Tongue (tissue), 2 donors: ENCODE data around the gene LRP2. TPM values are rescaled to one million over a fixed set of nuclear protein-coding genes. Genes with fewer than 3 reads are reported as not detected.

Source experiments
- DNase-seq: peaks from one replicate; pipeline ENCODE4 v3.0.0-alpha.2; 2015
- total RNA-seq: library from RNA; depleted of rRNA; stranded (reverse); fragments of >200 nt; gene quantifications from one replicate; pipeline ENCODE4 v1.2.3, GENCODE V29; 2014

The LRP2 gene
- total RNA-seq, 1 donor from 2014 or later: 0.10 TPM

GRCh38 chr2:169240405-169240804, 121.9 kb downstream of the LRP2 start:
- no peak for DNase-seq

- no peak for DNase-seq
Measured at GRCh38 chr2:169237939-169238338, 124.4 kb downstream of the LRP2 start.

GRCh38 chr2:169237286-169237685, 125.0 kb downstream of the LRP2 start:
- no peak for DNase-seq

- DNase-seq: no peak
Measured at GRCh38 chr2:169232551-169233154, 129.7 kb downstream of the LRP2 start.

GRCh38 chr2:169230204-169230603, 132.1 kb downstream of the LRP2 start:
- no peak for DNase-seq

- no peak for DNase-seq
Measured at GRCh38 chr2:169229590-169229989, 132.7 kb downstream of the LRP2 start.

- no peak for DNase-seq
Measured at GRCh38 chr2:169225906-169226305, 136.4 kb downstream of the LRP2 start.

GRCh38 chr2:169225233-169225750, 137.0 kb downstream of the LRP2 start:
- no peak for DNase-seq

GRCh38 chr2:169222665-169223064, 139.7 kb downstream of the LRP2 start:
- no peak for DNase-seq

GRCh38 chr2:169221745-169222369, 140.5 kb downstream of the LRP2 start:
- DNase-seq: peak; percentile 47

GRCh38 chr2:169210917-169211316, 151.4 kb downstream of the LRP2 start:
- DNase-seq: no peak

GRCh38 chr2:169208026-169208425, 154.3 kb downstream of the LRP2 start:
- DNase-seq: no peak

- DNase-seq: no peak
Measured at GRCh38 chr2:169205176-169205575, 157.2 kb downstream of the LRP2 start.

- no peak for DNase-seq
Measured at GRCh38 chr2:169203952-169204351, 158.4 kb downstream of the LRP2 start.

- DNase-seq: no peak
Measured at GRCh38 chr2:169200756-169201155, 161.6 kb downstream of the LRP2 start.

GRCh38 chr2:169193618-169194017, 168.7 kb downstream of the LRP2 start:
- DNase-seq: no peak

GRCh38 chr2:169190197-169190775, 172.0 kb downstream of the LRP2 start:
- DNase-seq: no peak

- no peak for DNase-seq
Measured at GRCh38 chr2:169189132-169189531, 173.2 kb downstream of the LRP2 start.

GRCh38 chr2:169185711-169186110, 176.6 kb downstream of the LRP2 start:
- no peak for DNase-seq

GRCh38 chr2:169184074-169184473, 178.3 kb downstream of the LRP2 start:
- no peak for DNase-seq

GRCh38 chr2:169182573-169182972, 179.8 kb downstream of the LRP2 start:
- no peak for DNase-seq

GRCh38 chr2:169178804-169179390, 183.4 kb downstream of the LRP2 start:
- DNase-seq: no peak

GRCh38 chr2:169178364-169178763, 184.0 kb downstream of the LRP2 start:
- no peak for DNase-seq
